Uterus (tissue), 4 donors: Measurements from ENCODE around the gene ATP1B3. TPM values are rescaled to one million over a fixed set of nuclear protein-coding genes. Genes with fewer than 3 reads are reported as not detected.

Experiments used
- DNase-seq, 2 donors: peaks; one replicate each; pipeline ENCODE4 v3.0.0-alpha.2; 2019 to 2020
- H3K27ac ChIP-seq, 2 donors: fragments of 200-600 bp; sonication (generic); 1 replicate in 1 of 2; 2 replicates in 1 of 2; pipeline ENCODE4 v1.5.1; 2016 to 2018
- H3K27me3 ChIP-seq, 2 donors: fragments of 200-600 bp; sonication (generic); one replicate each; pipeline ENCODE4 v1.5.1; 2018 to 2019; ENCODE audit warnings: control low read depth in 1 of 2
- H3K36me3 ChIP-seq, 2 donors: fragments of 200-600 bp; sonication (generic); one replicate each; pipeline ENCODE4 v1.5.1; 2019; ENCODE audit warnings: control low read depth in 1 of 2
- H3K4me1 ChIP-seq, 2 donors: fragments of 200-600 bp; sonication (generic); one replicate each; pipeline ENCODE4 v1.5.1; 2018 to 2019; ENCODE audit warnings: control low read depth in 1 of 2
- H3K4me3 ChIP-seq, 2 donors: fragments of 200-600 bp; sonication (generic); 1 replicate in 1 of 2; 2 replicates in 1 of 2; pipeline ENCODE4 v1.5.1; 2018 to 2019; ENCODE audit warnings: mild to moderate bottlenecking in 1 of 2
- H3K9me3 ChIP-seq, 2 donors: fragments of 200-600 bp; sonication (generic); one replicate each; pipeline ENCODE4 v1.5.1; 2019; ENCODE audit warnings: control low read depth in 1 of 2
- CTCF ChIP-seq, 4 experiments: fragments of 200-600 bp in 2 of 4; fragments of 450-650 bp in 2 of 4; sonication (generic) in 2 of 4; IDR thresholded peaks; one replicate each; pipeline ENCODE4 v1.5.1; 2016 to 2019; ENCODE audit warnings: antibody characterized with exemption in 4 of 4, mild to moderate bottlenecking in 2 of 4, moderate library complexity in 1 of 4
- POLR2A ChIP-seq, 2 donors: fragments of 450-650 bp; IDR thresholded peaks; one replicate each; pipeline ENCODE4 v1.6.1; 2016; ENCODE audit warnings: antibody characterized with exemption in 2 of 2, mild to moderate bottlenecking in 1 of 2, moderate library complexity in 1 of 2
- intact Hi-C: fragments of 100-400 bp; cut with DNase I; formaldehyde crosslinking; loops from one replicate; pipeline ENCODE4 v1.15.1; 2023; ENCODE audit warnings: low total_unique reads
- total RNA-seq, 4 donors: library from RNA; depleted of rRNA in 3 of 4; stranded (reverse); fragments of >200 nt in 3 of 4; gene quantifications; one replicate each; pipeline versions ENCODE4 v1.1.0 to v1.2.4, GENCODE V29; 2014 to 2023
- donor health status: DM: yes; HTN: yes; CAD: no.

The ATP1B3 gene
- total RNA-seq, 4 donors from 2014 or later: 33.3 to 98.4 (median 40.3) TPM

GRCh38 chr3:141865101-141865500, 11.3 kb upstream of the ATP1B3 start:
- H3K27me3 ChIP-seq: no peaks in the 10 kb centered on the region
- H3K36me3 ChIP-seq: no peaks in the 10 kb centered on the region
- no peak for TF ChIP-seq POLR2A (IDR thresholded peaks at IDR 0.05)
- TF ChIP-seq CTCF (IDR thresholded peaks at IDR 0.05): no peak
- H3K27ac ChIP-seq: no peak overlapping the region
- no peaks in the 10 kb centered on the region for H3K4me1 ChIP-seq
- intact Hi-C loops: no loop called here
- H3K4me3 ChIP-seq: no peak overlapping the region
- no peaks in the 10 kb centered on the region for H3K9me3 ChIP-seq
- DNase-seq: no peak

- Histone ChIP-seq H3K27me3 (no peaks in the 10 kb centered on the region), H3K27ac (no peak overlapping the region), H3K4me1 (no peaks in the 10 kb centered on the region), H3K4me3 (no peak overlapping the region), H3K36me3 (no peaks in the 10 kb centered on the region), H3K9me3 (no peaks in the 10 kb centered on the region)
- DNase-seq: no peak
- intact Hi-C loops: no loop called here
- no peak for TF ChIP-seq POLR2A (IDR thresholded peaks at IDR 0.05)
- no peak for TF ChIP-seq CTCF (IDR thresholded peaks at IDR 0.05)
These were observed 6.3 kb upstream of the ATP1B3 start for GRCh38 chr3:141870091-141870687.

GRCh38 chr3:141875374-141875892, 1.0 kb upstream of the ATP1B3 start:
- Histone ChIP-seq H3K4me3 (peak overlapping the region; percentile 86 to 94), H3K27ac (peak overlapping the region; percentile 100), H3K27me3 (no peaks in the 10 kb centered on the region), H3K36me3 (no peaks in the 10 kb centered on the region), H3K9me3 (no peaks in the 10 kb centered on the region), H3K4me1 (no peaks in the 10 kb centered on the region)
- TF ChIP-seq CTCF (IDR thresholded peaks at IDR 0.05): peak; percentile 69 to 93 (median 85)
- TF ChIP-seq POLR2A (IDR thresholded peaks at IDR 0.05): peak in 1 of 2 donors; percentile 51
- peak; percentile 82 to 86 for DNase-seq
- intact Hi-C loops: no loop called here

- H3K27ac ChIP-seq: peak overlapping the region; percentile 100
- H3K36me3 ChIP-seq: no peaks in the 10 kb centered on the region
- peak in 1 of 2 donors; percentile 60 for DNase-seq
- no peaks in the 10 kb centered on the region for H3K4me1 ChIP-seq
- no peaks in the 10 kb centered on the region for H3K9me3 ChIP-seq
- H3K27me3 ChIP-seq: no peaks in the 10 kb centered on the region
- TF ChIP-seq POLR2A (IDR thresholded peaks at IDR 0.05): peak in 1 of 2 donors; percentile 4
- TF ChIP-seq CTCF (IDR thresholded peaks at IDR 0.05): no peak
- peak overlapping the region; percentile 86 to 94 for H3K4me3 ChIP-seq
- intact Hi-C loops: no loop called here
These were observed 506 bp upstream of the ATP1B3 start for GRCh38 chr3:141875893-141876380.

- H3K27me3 ChIP-seq: no peaks in the 10 kb centered on the region
- TF ChIP-seq CTCF (IDR thresholded peaks at IDR 0.05) (no peak), POLR2A (IDR thresholded peaks at IDR 0.05) (peak in 1 of 2 donors; percentile 28)
- peak overlapping the region; percentile 100 for H3K27ac ChIP-seq
- no peaks in the 10 kb centered on the region for H3K4me1 ChIP-seq
- DNase-seq: peak; percentile 59 to 60
- intact Hi-C loops: no loop called here
- H3K36me3 ChIP-seq: no peaks in the 10 kb centered on the region
- H3K4me3 ChIP-seq: peak overlapping the region; percentile 55 to 86
- H3K9me3 ChIP-seq: no peaks in the 10 kb centered on the region
These were observed 613 bp downstream of the ATP1B3 start for GRCh38 chr3:141876891-141877621.
